Hematopoietic multipotent progenitor cell treated with erythropoietin and hydrocortisone succinate and interleukin-3 and kit ligand, for 8 days (in vitro differentiated cells): ENCODE results near the gene GJD2.

Experiments used
- DNase-seq: peaks from one replicate; pipeline ENCODE4 v3.0.0-alpha.2; 2015

Gene GJD2

DNA sequence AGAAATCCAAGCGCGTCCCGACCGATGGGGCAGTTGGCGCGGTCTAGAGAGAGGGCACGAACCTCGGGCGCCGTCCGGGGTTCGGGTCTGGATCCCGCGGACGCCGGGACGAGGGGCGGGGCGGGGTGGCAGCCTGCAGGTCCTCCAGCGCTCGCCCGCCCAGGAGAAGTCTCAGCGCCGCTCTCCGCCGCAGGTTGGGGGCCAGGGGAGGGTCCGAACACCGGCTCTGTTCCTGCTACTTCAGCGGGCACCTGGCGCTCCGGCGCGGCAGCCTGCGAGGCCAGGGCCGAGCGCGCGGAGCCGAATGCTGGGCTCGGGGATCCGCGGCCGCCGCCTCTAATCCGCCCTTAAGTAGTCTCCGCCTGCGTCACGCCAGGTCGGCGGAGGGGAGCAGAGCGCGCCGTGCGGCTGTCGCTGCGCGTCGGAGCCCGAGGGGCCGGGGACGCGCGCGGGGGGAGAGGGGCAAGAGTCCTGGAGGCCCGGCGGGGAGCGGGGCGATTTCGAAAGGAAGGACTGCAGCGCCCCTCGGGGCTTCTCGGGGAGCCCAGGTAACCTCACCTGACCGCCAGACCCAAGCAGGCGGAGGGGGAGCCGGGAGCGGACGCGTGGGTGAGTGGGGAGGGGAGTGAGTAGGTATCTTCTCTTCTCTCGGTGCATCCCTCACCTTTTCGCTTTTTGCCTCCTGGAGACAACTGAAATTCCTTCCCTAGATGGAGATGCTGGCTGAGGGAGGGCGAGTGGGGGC lies at the start of gene GJD2:
TSS of gene GJD2 (minus strand) at position 325 of the 745 bp plus-strand sequence. CDS start 510 bp downstream, outside the sequence.
- DNase-seq = no peak

DNA sequence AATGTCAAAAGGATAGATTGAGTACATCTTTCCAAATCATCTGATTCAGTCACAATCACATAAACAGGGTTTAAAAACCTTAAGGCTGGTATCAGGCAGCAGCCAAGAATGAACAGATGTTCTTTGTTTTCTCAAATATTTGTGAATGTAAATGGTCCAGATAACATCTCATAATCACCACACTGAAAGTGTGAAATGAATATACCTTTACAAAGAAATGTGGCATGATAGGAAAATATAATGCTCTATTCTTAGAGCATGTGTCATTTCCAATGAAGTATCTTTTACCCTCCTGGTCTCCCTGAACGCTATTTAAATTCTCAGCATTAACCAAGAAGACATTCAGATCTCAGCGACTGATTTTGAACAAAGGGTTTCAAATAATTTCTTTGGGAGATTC lies 49.3 kb upstream of the GJD2 start:
- DNase-seq = no peak

DNA sequence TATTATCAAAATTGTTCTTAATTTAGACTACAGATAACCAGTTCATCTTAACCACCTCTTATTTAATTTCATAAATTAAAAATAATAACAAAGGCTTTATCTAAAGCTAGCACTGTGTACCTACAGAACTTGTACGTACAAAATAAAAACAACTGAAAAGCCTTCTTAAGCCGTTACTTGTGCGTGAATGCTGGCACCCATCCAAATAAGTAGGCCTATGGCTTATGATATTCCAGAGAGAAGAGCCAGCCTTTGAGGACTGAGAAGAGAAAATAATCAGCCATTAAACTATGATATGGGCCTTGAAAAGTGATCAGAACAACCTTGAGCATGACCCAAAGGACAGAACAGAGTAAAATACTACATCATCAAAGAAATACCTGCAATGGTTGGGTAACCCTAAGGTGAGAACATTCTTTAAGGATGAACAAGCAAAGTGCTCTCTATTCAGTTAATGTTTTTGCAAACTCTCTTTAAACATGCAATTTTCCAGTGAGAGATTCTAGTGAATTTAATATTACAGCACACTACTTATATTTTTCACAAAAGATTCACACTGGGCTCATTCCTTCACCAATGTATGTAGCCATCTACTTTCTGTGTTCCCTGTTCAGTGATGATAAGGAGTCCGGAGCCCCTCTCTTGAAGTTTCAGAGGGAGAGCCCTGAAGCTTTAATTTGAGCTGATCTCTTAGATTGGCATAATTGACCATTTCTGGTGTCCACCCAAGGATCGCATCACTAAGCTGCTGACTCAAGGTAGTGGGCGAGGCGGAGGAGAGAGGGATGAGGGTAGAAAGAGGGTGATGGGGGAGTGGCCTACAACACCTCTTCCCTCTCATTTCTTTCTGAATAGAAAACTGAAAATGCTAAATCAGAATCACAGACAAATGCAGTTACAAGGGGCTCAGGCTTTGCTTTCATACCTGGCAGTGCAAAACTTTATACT lies 48.3 kb upstream of the GJD2 start:
- DNase-seq = no peak

DNA sequence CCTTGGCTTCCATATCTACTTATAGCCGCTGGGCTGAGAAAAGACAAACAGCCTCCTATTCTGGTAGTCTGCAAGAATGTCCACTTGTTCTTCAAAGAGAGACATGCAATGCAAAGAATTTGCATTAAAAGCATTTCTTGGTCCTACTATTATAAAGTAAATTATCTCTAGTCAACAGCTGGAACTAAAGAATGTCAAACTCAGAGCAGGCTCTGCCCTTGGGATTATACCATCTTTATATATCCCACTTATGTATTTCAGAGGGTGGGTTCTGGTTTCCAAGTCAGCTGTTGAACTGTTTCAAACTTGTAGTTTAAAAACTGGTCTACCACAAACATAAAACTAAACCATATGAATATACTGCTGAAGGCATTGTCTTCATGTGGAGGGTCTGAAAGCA lies 47.6 kb upstream of the GJD2 start:
- no peak for DNase-seq

DNA sequence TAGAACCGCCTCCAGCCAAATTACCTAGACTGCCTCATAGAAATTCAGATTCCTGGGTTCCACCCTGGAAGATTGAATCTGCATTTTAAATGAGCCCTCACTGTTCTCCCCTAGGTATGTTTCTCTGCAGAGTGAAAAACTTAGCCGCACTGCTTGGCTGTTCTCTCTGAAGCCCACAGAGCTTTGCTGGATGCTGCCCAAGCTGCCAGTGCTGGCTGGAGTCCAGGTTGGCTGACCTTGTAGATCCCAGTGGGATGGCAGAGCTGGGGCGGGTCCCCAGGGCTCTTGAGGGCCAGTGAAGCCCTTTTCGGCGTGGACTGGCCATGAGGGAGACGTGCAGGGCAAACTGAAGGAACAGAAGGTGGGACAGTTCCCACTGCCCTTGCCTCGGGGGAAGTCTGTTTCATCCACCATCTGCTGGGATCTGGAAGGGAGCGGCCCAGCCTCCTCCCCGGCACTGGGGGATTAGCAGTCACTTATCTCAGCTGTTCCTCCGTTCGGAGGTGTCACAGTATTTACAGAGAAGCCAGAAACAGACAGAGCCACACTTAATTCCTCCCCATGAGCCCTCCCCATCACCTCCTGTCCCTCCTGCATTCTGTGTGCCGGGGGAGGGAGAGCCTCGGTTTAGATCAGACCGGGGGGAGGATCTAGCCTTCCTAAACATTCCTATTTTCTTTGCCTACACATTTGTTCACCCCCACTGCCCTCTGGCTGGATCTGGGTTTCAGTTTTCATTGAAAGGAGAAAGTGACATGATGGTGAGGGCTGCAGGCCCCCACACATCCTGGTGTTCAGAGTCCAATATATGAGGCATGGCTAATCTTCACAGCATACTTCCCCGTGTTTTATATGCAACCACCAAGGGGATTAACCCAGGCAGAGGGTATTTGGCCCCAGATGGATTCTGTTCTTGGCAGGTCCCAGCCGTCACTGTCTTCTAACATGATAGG lies 44.6 kb upstream of the GJD2 start:
- peak; percentile 13 for DNase-seq

DNA sequence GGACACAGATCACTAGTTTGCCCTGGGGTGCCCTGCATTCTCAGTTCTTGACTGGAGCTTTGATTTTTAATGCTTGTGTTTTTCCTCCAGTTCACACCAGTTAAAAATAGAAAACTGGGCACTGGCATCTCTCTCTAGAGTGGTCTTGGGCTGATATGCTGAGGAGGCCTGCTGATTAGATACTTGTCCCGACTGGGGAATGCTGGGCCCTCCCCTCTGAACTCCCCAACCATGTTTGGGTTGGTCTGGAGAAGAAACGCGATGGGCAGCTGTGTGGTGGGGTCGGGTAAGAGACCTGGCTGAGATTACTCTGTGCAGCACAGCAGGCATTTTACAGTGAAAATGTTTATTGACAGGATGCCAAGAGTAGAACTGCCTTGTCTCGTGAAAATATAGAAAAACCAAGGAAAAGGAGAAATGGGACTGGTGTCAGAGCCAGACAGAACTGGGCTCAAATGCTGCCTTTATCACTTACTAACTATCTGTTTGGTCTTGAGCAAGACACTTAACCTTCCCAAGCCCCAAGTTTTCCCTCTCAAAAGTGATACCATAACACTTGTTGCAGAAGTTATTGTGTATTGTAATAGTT lies 42.1 kb upstream of the GJD2 start:
- DNase-seq = no peak

DNA sequence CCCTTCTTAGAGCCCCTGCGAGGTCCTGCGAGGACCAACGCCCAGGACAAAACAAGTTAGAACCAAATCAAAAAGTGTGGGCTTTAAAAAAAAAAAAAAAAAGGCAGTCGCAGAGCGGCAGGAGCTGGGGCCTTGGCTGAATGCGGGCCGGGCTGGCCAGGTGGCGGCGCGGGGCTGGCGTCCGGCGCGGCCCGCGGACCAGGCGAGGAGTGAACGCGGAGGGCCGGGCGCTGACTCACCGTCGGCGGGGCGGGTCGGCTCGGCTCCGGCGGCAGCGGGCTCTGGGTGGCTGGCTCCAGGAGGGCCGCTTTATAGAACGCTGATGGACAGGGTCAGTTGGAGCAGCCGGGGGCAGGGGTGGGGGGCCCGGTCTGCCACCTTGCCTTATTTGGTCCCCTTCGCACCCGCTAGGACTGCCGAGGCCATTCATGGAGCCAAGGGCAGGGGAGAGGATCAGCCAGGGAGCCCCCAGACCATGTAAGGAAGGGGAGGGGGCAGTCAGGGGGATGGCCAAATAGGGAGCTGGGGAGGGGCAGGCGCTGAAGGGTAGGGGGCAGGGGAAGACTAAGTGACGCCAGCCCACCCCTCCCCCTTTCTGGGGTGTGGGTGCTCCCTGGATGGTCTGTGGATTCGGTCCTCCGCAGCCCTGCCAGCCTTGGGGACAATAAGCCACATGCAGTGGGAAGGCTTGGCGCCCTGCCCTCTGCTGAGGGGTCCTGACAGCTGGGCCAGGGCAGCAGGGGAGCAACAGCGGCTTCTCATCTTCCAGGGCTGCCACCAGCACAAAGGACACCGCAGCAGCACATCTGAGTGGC lies 40.7 kb upstream of the GJD2 start, which contains the start of gene ACTC1:
TSS of gene ACTC1 (minus strand) at position 283 of the 815 bp plus-strand sequence. CDS start 741 bp downstream, outside the sequence.
- no peak for DNase-seq

DNA sequence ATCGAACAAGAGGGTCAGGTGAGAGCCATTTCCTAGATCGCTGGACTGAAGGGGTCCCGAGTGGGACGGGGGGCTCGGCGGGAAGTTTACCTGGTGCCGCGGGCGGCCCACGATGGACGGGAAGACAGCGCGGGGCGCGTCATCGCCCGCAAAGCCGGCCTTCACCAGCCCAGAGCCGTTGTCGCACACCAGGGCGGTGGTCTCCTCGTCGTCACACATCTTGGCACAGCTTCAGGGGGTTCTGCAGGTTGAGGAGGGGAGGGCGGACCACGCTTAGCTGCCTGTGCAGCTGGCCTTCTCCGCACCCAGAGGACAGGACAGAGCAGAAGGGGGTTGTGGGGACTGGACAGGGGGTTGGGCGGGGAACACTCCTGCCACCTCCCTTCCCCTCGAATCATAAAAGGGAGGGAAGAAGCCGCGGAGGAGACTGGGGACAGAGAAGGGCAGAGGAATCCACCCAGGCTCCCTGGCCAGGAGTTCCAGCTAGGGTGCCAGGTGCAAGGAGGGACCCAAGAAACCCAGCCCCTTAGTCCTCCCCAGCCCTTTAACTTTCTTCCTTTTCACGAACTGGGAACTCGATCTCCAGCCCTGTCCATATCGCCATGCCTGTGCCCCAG lies 39.9 kb upstream of the GJD2 start:
- no peak for DNase-seq

DNA sequence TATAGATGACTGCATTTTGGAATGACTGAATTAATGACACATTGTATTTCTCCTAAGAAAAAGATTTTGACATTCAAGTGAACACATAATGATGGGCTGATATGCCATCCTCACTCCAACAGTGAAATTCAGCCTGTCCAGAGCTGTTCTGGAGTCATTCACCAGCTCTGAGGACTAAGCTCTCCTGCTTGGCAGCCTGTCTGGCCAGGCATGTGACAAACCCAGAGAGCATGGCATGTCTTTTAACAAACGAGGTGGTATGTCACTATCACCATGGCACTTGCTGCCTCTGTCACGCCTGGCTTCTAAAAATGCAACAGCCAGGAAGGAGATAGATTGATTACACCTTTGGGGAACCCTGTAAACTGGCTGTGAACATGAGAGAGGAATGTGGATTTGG lies 39.1 kb upstream of the GJD2 start:
- no peak for DNase-seq

DNA sequence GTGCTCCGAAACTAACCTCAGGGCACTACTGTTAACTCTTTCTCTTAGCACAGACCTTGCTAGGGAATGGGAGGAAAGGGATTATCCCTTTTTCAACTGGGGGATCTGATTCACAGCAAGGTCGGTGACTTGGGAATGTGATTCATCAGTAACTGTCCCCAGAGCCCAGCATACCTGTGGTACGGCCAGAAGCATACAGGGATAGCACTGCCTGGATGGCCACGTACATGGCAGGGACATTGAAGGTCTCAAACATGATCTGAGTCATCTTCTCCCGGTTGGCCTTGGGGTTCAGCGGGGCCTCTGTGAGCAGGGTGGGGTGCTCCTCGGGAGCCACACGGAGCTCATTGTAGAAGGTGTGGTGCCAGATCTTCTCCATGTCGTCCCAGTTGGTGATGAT lies 38.3 kb upstream of the GJD2 start:
- no peak for DNase-seq

DNA sequence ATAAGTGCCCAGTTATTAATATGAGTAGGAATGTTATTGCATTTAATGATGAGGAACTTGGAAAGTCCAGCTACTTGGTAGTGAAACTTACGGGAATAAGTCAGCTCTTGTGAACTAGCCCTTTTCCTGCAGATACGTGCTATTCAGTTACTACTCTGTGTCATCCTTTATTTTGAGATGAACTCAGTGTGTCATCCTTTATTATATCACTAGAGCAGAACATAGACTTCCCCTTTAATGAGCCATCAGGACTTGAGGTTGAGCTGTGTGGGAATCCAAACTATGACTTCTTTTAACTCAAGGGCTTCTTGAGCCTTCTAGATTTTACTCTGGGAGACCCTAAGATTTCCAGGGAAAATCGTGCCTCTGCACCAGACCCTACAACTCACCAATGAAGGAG lies 36.9 kb upstream of the GJD2 start:
- DNase-seq = no peak

DNA sequence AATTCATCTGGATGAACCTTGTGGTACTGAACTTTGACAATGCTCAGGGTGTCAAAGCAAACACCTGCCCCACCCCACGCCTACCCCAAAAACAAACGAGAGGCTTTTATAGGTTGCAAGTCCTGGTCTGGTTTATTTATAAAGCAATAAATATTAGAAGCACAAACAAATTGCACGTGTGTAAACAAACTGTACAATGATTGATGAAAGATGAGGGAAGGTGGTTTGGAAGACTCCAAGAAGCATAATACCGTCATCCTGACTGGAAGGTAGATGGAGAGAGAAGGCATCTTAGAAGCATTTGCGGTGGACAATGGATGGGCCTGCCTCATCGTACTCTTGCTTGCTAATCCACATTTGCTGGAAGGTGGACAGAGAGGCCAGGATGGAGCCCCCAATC lies 35.3 kb upstream of the GJD2 start:
- DNase-seq = no peak

DNA sequence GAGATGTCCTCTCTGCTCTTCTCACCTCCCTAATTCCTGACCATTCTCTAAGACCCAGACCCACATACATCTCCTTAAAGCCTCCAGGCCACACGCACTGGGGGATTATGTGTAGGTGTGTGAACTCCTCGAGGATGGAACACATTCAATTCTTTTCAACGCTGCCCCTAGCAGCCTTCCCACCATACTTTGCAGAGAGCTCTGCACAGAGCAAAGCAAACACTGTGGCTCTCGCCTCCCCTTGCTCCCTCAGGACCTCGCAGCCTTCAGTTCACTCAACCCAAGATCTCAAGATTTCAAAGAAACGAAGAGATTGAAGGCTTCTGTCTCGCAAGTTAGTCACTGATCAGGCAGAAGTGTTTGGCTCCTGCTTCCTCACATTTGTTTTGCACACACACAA lies 34.5 kb upstream of the GJD2 start:
- DNase-seq = no peak

DNA sequence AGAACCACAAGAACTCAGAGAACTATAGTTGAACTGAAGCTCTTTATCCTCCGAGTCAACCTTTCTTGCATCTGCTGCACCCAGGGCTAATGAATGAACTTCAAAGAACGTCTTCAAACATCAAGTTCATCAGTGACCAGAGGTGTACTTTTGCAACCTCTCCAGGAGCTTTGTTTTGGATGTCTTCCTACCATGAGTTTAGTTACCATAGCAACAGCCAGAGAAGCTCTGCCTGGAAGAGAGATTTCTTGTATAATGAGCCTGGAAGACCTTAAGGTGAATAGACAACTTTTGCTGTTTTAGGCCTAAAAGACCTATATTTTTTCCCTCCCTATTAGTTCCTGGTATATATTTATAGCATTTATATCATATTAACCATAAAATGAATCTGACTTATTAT lies 31.4 kb upstream of the GJD2 start:
- no peak for DNase-seq

DNA sequence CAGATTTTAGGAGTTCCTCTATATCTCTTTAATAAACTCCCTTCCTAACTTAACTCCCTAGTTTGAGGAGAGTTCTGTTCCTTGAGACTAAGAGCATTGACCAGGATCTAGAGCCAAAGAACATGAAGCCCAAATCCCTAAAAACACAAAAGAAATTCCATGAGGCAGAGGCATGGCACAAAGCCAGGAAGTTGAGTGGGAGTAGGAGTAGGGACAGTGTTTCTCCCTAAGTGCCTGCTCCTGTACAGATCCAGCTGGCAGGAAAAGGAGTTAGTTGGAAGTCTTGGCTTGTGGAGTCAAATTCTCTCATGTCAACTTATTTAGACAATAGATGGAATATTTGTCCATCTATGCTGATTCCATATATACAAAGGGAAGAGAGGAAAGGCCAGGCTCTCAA lies 29.2 kb upstream of the GJD2 start:
- DNase-seq = no peak

DNA sequence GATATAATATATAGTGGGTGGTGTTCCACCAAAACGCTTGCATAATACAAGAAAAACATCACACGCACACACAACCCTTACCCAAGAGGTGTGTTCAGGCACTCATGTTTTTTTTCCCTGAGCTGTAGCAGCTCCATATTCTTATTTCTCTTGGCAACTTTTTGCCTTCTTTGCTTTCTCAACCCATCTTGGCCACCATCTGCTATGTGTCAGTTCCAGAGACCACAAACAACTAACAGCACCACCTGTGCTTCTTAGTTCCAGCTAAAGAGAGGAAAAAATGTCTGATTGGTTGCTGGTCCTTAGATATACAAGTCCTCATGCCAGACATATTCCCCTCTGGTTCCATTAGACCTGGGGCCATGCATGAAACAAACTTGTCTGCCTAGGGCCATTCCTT lies 28.6 kb upstream of the GJD2 start:
- no peak for DNase-seq

DNA sequence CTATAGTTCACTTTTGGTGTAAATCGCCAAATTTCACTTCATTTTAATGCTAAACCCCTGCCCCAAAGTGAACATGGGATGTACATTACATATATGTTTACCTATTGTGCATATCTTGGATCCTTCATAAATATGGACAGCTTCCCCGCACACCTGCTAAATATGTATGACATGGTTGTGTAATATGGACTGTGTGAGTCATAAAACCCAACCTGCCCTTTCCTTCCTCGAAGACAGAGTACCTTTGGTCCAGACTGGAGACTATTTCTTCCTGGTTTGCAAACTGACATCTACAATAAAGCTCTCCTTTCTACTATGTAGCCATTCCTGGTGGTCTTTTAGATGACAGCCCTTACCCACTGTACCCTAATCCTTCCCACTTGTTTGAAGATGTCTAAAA lies 28.1 kb upstream of the GJD2 start:
- DNase-seq = no peak

DNA sequence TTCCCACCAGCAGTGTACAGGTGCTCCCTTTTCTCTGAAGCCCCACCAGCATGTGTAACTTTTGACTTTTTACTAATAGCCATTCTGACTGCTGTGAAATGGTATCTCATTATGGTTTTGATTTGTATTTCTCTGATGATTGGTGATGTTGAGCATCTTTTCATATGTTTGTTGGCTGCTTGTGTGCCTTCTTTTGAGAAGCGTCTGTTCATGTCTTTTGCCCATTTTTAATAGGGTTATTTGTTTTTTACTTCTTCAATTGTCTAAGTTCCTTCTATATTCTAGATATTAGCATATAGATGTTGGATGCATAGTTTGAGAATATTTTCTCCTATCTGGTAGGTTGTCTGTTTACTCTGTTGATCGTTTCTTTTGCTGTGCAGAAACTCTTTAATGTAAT lies 25.9 kb upstream of the GJD2 start:
- no peak for DNase-seq

DNA sequence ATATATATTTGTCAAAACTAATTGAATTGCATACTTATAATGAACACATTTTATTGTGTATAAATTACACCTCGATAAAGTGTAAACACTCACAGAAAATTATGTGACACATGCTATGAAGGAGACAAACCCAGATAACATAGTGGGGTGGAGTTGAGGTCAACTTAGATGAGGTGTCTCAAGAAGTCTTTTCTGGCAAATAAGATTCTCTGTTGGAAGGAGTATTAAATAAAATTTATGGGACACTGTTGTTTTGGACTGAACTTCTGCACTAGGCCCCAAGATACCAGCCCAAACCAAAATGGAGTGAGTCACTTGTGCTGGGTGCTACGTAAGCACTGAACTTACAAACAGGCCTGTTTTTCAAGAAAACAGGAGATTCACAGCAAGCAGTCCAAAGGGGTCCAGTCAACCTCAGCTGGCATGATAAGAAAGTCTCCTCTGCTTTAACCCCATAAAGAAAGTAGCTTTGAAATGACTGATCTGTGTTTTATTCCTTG lies 21.9 kb upstream of the GJD2 start:
- DNase-seq = no peak

DNA sequence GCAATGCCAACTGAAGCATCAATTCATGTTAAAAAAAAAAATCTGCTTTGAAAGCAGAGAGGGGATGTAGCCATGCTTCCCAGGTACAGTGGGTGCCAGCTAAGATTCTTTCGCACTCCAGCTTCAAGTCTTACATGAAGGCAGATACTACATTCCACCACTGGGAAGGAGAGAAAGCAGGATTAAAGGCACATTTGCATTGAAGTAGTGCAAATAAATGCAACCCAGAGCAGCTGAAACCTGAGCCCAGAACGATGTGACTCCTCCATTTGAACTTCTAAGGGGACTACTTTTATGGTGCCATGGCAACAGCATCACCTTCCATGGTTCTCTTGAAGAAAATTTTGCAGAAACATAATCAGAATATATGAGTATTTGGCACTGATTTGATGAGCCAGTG lies 19.1 kb upstream of the GJD2 start:
- no peak for DNase-seq

DNA sequence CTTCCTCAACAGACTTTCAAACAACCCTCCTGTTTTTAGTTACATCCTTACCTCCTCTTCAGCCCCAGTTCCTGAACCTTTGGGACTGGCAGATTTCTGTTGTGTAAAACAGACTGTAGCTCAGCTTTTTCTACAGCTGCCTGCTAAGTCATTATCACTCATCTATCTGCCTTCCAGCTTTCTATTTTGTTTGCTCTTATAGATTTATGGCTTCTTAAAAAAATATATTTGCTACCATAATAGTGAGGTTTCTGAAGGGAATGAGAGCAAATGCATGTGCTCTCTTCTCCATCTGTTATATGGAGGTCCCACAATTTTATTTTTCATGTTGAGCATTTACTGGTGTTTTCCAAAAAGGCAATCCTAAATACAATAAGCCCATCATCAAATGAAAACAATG lies 18.2 kb upstream of the GJD2 start:
- no peak for DNase-seq
